ENCODE data around the gene LCLAT1. TPM values are rescaled to one million over a fixed set of nuclear protein-coding genes. Genes with fewer than 3 reads are reported as not detected.

The LCLAT1 gene
- total RNA-seq, 2 experiments from 2014 or later: 19.0 to 20.5 TPM

DNA sequence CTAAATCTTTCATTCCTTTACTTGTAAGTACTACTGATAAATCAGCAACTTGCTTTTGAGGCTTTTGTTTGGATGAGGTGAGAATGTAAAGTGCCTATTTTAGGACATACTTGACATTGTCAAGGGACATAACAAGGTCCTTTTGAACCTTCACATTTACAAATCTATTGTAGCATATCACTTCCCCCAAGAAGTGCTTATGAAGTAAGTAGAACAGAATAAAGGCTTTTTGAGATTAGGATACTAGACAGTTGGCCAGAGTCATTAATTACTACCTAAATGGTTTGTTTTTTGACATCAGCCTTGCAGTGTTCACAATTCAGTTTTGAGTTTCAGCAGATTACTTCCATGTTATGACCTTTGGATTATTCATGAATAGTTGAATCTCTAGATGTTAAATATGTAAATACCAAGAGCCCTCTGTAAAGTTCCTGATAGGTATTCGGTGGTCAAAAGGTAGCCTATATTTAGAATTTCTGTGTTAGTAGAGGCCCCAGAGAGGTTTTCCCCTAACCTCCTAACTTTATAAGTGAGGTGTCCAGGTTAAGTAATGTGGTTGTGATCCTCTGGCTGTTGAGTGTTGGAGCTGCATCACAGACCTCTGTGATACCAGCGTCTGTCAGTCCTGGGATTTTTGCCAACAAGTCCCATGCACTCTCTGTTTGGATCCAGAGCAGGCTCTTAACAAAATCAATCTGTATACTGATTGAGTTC, 67.2 kb downstream of the LCLAT1 start:
- Mint-ChIP-seq H3K27ac (no peak overlapping the region), H3K27me3 (no peaks in the 10 kb centered on the region), H3K36me3 (ENCODE audit: low read depth) (peaks cover 30% of the 10 kb centered on the region), H3K4me1 (ENCODE audit: low read depth) (peaks cover 32% of the 10 kb centered on the region), H3K4me3 (no peak overlapping the region), H3K9me3 (peaks cover 13% of the 10 kb centered on the region)
- intact Hi-C loops (cut with micrococcal nuclease): no loop called here
- CTCF ChIA-PET: no interaction called here
- TF ChIP-seq, protein P1, sequence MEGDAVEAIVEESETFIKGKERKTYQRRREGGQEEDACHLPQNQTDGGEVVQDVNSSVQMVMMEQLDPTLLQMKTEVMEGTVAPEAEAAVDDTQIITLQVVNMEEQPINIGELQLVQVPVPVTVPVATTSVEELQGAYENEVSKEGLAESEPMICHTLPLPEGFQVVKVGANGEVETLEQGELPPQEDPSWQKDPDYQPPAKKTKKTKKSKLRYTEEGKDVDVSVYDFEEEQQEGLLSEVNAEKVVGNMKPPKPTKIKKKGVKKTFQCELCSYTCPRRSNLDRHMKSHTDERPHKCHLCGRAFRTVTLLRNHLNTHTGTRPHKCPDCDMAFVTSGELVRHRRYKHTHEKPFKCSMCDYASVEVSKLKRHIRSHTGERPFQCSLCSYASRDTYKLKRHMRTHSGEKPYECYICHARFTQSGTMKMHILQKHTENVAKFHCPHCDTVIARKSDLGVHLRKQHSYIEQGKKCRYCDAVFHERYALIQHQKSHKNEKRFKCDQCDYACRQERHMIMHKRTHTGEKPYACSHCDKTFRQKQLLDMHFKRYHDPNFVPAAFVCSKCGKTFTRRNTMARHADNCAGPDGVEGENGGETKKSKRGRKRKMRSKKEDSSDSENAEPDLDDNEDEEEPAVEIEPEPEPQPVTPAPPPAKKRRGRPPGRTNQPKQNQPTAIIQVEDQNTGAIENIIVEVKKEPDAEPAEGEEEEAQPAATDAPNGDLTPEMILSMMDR (IDR thresholded peaks at IDR 0.05): no peak
- DNase-seq (no peak), ATAC-seq (no peak)
- POLR2A ChIA-PET: no interaction called here

DNA sequence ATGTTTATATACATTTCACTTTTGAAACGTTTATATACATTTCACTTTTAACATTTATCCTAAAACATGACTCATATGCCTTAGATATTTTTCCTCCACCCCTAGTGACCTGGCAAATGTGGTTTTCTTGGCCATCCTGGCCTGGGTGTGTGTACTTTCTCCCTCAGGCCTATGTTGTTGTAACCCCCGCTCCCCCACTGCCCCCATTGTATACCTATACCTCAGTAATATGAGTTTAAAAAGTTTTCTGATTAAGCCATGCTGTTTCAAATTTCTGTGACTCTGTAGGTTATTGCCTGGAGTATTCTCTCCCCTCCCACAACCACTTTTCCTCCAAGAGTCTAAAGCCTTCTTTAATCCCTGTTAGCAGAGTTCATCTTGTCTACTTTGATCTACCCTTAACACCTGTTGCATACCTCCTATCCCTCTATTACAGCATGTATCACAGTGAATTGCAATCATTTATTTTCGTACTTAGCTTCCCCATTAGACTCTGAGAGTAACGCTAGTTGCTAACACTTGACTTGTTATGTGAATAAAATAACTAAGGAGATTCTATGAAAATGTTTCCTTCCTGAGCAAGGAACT, 67.9 kb downstream of the LCLAT1 start:
- DNase-seq (no peak), ATAC-seq (no peak)
- Mint-ChIP-seq H3K9me3 (peaks cover 19% of the 10 kb centered on the region), H3K36me3 (ENCODE audit: low read depth) (peaks cover 37% of the 10 kb centered on the region), H3K27me3 (no peaks in the 10 kb centered on the region), H3K4me3 (no peak overlapping the region), H3K27ac (no peak overlapping the region), H3K4me1 (ENCODE audit: low read depth) (peaks cover 32% of the 10 kb centered on the region)
- TF ChIP-seq, protein P1 (IDR thresholded peaks at IDR 0.05): no peak
- POLR2A ChIA-PET: no interaction called here
- intact Hi-C loops (cut with micrococcal nuclease): no loop called here
- CTCF ChIA-PET: no interaction called here

DNA sequence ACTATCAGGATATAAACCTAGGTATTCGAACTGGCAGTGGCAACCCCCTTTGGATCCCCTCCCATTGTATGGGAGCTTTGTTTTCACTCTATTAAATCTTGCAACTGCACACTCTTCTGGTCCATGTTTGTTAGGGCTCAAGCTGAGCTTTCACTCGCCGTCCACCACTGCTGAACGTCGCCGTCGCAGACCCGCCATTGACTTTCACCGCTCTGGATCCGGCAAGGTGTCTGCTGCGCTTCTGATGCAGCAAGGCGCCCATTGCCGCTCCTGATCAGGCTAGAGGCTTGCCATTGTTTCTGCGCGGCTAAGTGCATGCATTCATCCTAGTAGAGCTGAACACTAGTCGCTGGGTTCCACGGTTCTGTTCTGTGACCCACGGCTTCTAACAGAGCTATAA, 69.1 kb downstream of the LCLAT1 start:
- ChIA-PET CTCF (no interaction called here), POLR2A (interaction anchor here (0.6 kb wide), 1 partner anchor 152 kb away, joined by 3 read pairs; no protein-coding TSS in a partner anchor)
- no peak for DNase-seq

DNA sequence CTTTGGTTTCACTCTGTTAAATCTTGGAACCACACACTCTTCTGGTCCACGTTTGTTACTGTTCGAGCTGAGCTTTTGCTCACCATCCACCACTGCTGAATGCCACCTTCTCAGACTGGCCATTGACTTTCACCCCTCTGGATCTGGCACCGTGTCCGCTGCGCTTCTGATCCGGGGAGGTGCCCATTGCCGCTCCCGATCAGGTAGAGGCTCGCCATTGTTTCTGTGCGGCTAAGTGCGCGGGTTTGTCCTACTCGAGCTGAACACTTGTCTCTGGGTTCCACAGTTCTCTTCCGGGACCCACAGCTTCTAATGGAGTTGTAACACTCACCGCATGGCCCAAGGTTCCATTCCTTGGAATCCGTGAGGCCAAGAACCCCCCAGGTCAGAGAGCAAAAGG, 72.8 kb downstream of the LCLAT1 start:
- ChIA-PET POLR2A (interaction anchor here (0.7 kb wide), 1 partner anchor 136 kb away, joined by 3 read pairs; no protein-coding TSS in a partner anchor), CTCF (interaction anchor here (1.2 kb wide), 1 partner anchor 355 kb away, joined by 3 read pairs; no protein-coding TSS in a partner anchor)
- peaks cover 47% of the 10 kb centered on the region for H3K36me3 Mint-ChIP-seq (ENCODE audit: low read depth)
- H3K27ac Mint-ChIP-seq: no peak overlapping the region
- no peak overlapping the region for H3K4me3 Mint-ChIP-seq
- intact Hi-C loops (cut with micrococcal nuclease): no loop called here
- TF ChIP-seq, protein P1 (IDR thresholded peaks at IDR 0.05): no peak
- H3K27me3 Mint-ChIP-seq: no peaks in the 10 kb centered on the region
- H3K4me1 Mint-ChIP-seq (ENCODE audit: low read depth): peaks cover 9% of the 10 kb centered on the region
- H3K9me3 Mint-ChIP-seq: peaks cover 22% of the 10 kb centered on the region
- ATAC-seq (no peak), DNase-seq (no peak)

More for the DNA sequence above, 69.1 kb downstream of the LCLAT1 start:
- ATAC-seq: no peak
- H3K27me3 Mint-ChIP-seq: no peaks in the 10 kb centered on the region
- intact Hi-C loops (cut with micrococcal nuclease): no loop called here
- H3K27ac Mint-ChIP-seq: no peak overlapping the region
- H3K4me1 Mint-ChIP-seq (ENCODE audit: low read depth): peaks cover 22% of the 10 kb centered on the region
- peaks cover 21% of the 10 kb centered on the region for H3K9me3 Mint-ChIP-seq
- no peak overlapping the region for H3K4me3 Mint-ChIP-seq
- H3K36me3 Mint-ChIP-seq (ENCODE audit: low read depth): peaks cover 44% of the 10 kb centered on the region
- TF ChIP-seq, protein P1 (IDR thresholded peaks at IDR 0.05): no peak

DNA sequence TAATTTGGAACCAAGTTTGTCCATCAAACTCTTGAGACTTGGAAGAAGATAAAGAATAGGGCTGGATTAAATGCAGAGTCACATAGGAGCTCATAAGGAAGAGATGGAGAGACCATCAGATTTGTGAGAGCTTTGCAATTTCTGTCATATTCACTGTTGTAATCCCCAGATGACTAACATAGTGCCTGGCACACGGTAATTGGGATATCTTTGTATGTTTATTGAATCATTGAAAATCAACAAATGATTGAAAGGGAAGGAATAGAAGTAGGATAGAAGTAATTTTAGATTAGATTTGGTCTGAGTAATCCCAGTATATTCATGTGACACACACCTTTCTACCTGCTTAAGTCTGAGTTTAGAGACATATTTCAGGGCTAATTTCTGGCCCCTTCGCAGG, 75.4 kb downstream of the LCLAT1 start:
- H3K36me3 Mint-ChIP-seq (ENCODE audit: low read depth): peaks cover 57% of the 10 kb centered on the region
- H3K4me3 Mint-ChIP-seq: no peak overlapping the region
- no peak overlapping the region for H3K27ac Mint-ChIP-seq
- H3K9me3 Mint-ChIP-seq: peaks cover 27% of the 10 kb centered on the region
- peaks cover 5% of the 10 kb centered on the region for H3K4me1 Mint-ChIP-seq (ENCODE audit: low read depth)
- ATAC-seq (no peak), DNase-seq (no peak)
- no peaks in the 10 kb centered on the region for H3K27me3 Mint-ChIP-seq
- ChIA-PET CTCF (interaction anchor here (0.7 to 1.4 kb wide), 3 partner anchors 45 to 357 kb away, joined by 3 to 5 read pairs (median 3); no protein-coding TSS in a partner anchor), POLR2A (no interaction called here)
- TF ChIP-seq, protein P1 (IDR thresholded peaks at IDR 0.05): no peak
- intact Hi-C loops (cut with micrococcal nuclease): no loop called here
